Liver (tissue), 9 donors: ENCODE data around the gene YKT6. TPM values are rescaled to one million over a fixed set of nuclear protein-coding genes. Genes with fewer than 3 reads are reported as not detected.
"Not testable (repeated sequence)": the region's sequence is repeated elsewhere in the genome, so short reads cannot be mapped to it uniquely, and the experiment has no call there.

Experiments used
- DNase-seq: peaks from one replicate; pipeline ENCODE4 v3.0.0-alpha.2; 2017; ENCODE audit warnings: low spot score
- H3K27ac ChIP-seq, 2 donors: one replicate each; pipeline ENCODE4 v1.7.0; 2013; ENCODE audit warnings: inconsistent platforms in 2 of 2, low read length in 2 of 2, control low read depth in 1 of 2, low read depth in 1 of 2, mild to moderate bottlenecking in 1 of 2
- H3K27me3 ChIP-seq, 4 donors: one replicate each; pipeline versions ENCODE4 v1.6.1 to v1.7.0; 2013; ENCODE audit warnings: low read length in 3 of 4, inconsistent platforms in 1 of 4, mild to moderate bottlenecking in 1 of 4, moderate library complexity in 1 of 4; ENCODE audit not compliant: control insufficient read depth in 4 of 4, insufficient read depth in 4 of 4
- H3K36me3 ChIP-seq, 4 donors: one replicate each; pipeline versions ENCODE4 v1.6.1 to v1.7.0; 2013; ENCODE audit warnings: low read length in 3 of 4, mild to moderate bottlenecking in 3 of 4, low read depth in 1 of 4, moderate library complexity in 1 of 4; ENCODE audit not compliant: control insufficient read depth in 4 of 4, insufficient read depth in 3 of 4
- H3K4me1 ChIP-seq, 4 donors: one replicate each; pipeline versions ENCODE4 v1.6.1 to v1.7.0; 2013; ENCODE audit warnings: low read length in 3 of 4, mild to moderate bottlenecking in 3 of 4, moderate library complexity in 1 of 4; ENCODE audit not compliant: control insufficient read depth in 4 of 4, insufficient read depth in 4 of 4
- H3K4me3 ChIP-seq, 3 donors: one replicate each; pipeline versions ENCODE4 v1.6.1 to v1.7.0; 2013; ENCODE audit warnings: low read length in 3 of 3, control low read depth in 1 of 3, low read depth in 1 of 3, mild to moderate bottlenecking in 1 of 3
- H3K9ac ChIP-seq, 2 donors: one replicate each; pipeline ENCODE4 v1.7.0; 2013; ENCODE audit warnings: low read length in 2 of 2, mild to moderate bottlenecking in 2 of 2, moderate library complexity in 2 of 2, control low read depth in 1 of 2, low read depth in 1 of 2
- H3K9me3 ChIP-seq, 4 donors: one replicate each; pipeline versions ENCODE4 v1.6.1 to v1.7.0; 2013; ENCODE audit warnings: low read length in 3 of 4; ENCODE audit not compliant: control insufficient read depth in 4 of 4
- EGR1 ChIP-seq, 2 donors: IDR thresholded peaks; 2 replicates each; pipeline ENCODE4 v1.6.1; 2016 to 2018; ENCODE audit warnings: antibody characterized with exemption in 2 of 2, low read depth in 2 of 2
- FOXA1 ChIP-seq: IDR thresholded peaks from 2 replicates; pipeline ENCODE4 v1.6.1; 2016; ENCODE audit warnings: antibody characterized with exemption
- FOXA2 ChIP-seq: IDR thresholded peaks from 2 replicates; pipeline ENCODE4 v1.6.1; 2016; ENCODE audit warnings: antibody characterized with exemption
- GABPA ChIP-seq, 2 donors: IDR thresholded peaks in 1 of 2; conservative IDR thresholded peaks in 1 of 2; 2 replicates each; pipeline ENCODE4 v1.6.1; 2016; ENCODE audit warnings: antibody characterized with exemption in 2 of 2, mild to moderate bottlenecking in 1 of 2, moderate library complexity in 1 of 2
- HNF4A ChIP-seq, 2 donors: conservative IDR thresholded peaks; 2 replicates each; pipeline ENCODE4 v1.6.1; 2016; ENCODE audit warnings: antibody characterized with exemption in 2 of 2, mild to moderate bottlenecking in 2 of 2
- HNF4G ChIP-seq: IDR thresholded peaks from 2 replicates; pipeline ENCODE4 v1.6.1; 2016; ENCODE audit warnings: antibody characterized with exemption
- JUND ChIP-seq, 2 donors: IDR thresholded peaks; 2 replicates each; pipeline ENCODE4 v1.6.1; 2016; ENCODE audit warnings: antibody characterized with exemption in 2 of 2
- NR2F2 ChIP-seq: IDR thresholded peaks from 2 replicates; pipeline ENCODE4 v1.6.1; 2016; ENCODE audit warnings: antibody characterized with exemption
- RAD21 ChIP-seq, 2 donors: IDR thresholded peaks; 2 replicates each; pipeline ENCODE4 v1.6.1; 2016; ENCODE audit warnings: antibody characterized with exemption in 2 of 2, mild to moderate bottlenecking in 2 of 2
- RXRA ChIP-seq, 2 donors: IDR thresholded peaks; 2 replicates each; pipeline ENCODE4 v1.6.1; 2017 to 2018; ENCODE audit warnings: antibody characterized with exemption in 2 of 2, mild to moderate bottlenecking in 1 of 2
- SP1 ChIP-seq: IDR thresholded peaks from 2 replicates; pipeline ENCODE4 v1.6.1; 2018; ENCODE audit warnings: antibody characterized with exemption, mild to moderate bottlenecking
- TAF1 ChIP-seq: conservative IDR thresholded peaks from 2 replicates; pipeline ENCODE4 v1.6.1; 2016; ENCODE audit warnings: antibody characterized with exemption, mild to moderate bottlenecking
- YY1 ChIP-seq: IDR thresholded peaks from 2 replicates; pipeline ENCODE4 v1.6.1; 2016; ENCODE audit warnings: antibody characterized with exemption, mild to moderate bottlenecking
- WGBS: extraction: QIAGEN DNeasy Blood & Tissue Kit; methylation state at CpG from one replicate; pipeline ENCODE4 v1.1.7; 2013; 5-methylcytosine and 5-hydroxymethylcytosine counted together
- polyA plus RNA-seq, 2 donors: library from polyadenylated mRNA; stranded (reverse) in 1 of 2; unstranded in 1 of 2; fragments of 200-250 nt in 1 of 2; fragments of >200 nt in 1 of 2; fragmentation: Nextera tagmentation in 1 of 2; extraction: Ambion mirVana in 1 of 2; gene quantifications; one replicate each; pipeline versions ENCODE4 v1.2.1 to v1.2.3, GENCODE V29; 2013 to 2015
- total RNA-seq, 2 donors: library from RNA; depleted of rRNA; stranded (reverse); fragments of >200 nt; gene quantifications; one replicate each; pipeline ENCODE4 v1.2.3, GENCODE V29; 2014
- TF ChIP-seq, protein P1 (sequence below): fragments of 150-350 bp; IDR thresholded peaks from 2 replicates; pipeline ENCODE4 v1.5.1; 2017; ENCODE audit warnings: improper control_type of control experiment, low read depth, low read length; ENCODE audit not compliant: missing input control
- TF ChIP-seq, protein P2 (sequence below): IDR thresholded peaks from 2 replicates; pipeline ENCODE4 v1.6.1; 2016; ENCODE audit warnings: antibody characterized with exemption, mild to moderate bottlenecking
- TF ChIP-seq, protein P3 (sequence below): IDR thresholded peaks from 2 replicates; pipeline ENCODE4 v1.6.1; 2016; ENCODE audit warnings: antibody characterized with exemption
- TF ChIP-seq, protein P4 (sequence below): IDR thresholded peaks from 2 replicates; pipeline ENCODE4 v1.6.1; 2016; ENCODE audit warnings: antibody characterized with exemption
- TF ChIP-seq, protein P5 (sequence below): IDR thresholded peaks from 2 replicates; pipeline ENCODE4 v1.6.1; 2016; ENCODE audit warnings: antibody characterized with exemption
- donor health status: healthy.
- donor health status: healthy.
- donor health status: healthy.
- donor health status: healthy.
- donor health status: healthy.

The YKT6 gene
- total and polyA plus RNA-seq, 4 donors, result 8.1 to 22.0 (median 21.0) TPM

DNA sequence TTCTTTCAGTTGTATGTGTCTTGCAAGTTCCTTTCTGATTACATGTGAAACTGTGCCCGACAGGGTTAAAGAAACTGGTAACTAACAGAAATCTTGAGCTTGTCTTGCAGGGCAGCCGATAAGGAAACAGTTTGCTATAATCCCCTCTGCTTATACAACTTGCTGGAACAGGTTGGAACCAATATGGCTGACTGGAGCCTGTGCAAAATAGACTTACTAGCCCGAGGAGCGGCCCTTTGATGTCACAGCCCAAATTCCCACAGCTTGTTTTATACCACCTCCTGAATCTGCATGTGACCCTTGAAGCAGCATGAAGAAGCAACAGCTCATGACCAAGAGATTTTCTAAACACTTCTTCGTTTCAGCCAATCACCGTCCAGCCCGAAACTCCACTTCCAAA lies 3.3 kb upstream of the YKT6 start:
- no peaks in the 10 kb centered on the region for H3K9me3 ChIP-seq
- H3K4me3 ChIP-seq, result no peak overlapping the region
- H3K27me3 ChIP-seq, result no peaks in the 10 kb centered on the region
- no peaks in the 10 kb centered on the region for H3K36me3 ChIP-seq
- no peak overlapping the region for H3K9ac ChIP-seq
- no peak overlapping the region for H3K27ac ChIP-seq
- DNase-seq, result no peak
- TF ChIP-seq, protein P1, sequence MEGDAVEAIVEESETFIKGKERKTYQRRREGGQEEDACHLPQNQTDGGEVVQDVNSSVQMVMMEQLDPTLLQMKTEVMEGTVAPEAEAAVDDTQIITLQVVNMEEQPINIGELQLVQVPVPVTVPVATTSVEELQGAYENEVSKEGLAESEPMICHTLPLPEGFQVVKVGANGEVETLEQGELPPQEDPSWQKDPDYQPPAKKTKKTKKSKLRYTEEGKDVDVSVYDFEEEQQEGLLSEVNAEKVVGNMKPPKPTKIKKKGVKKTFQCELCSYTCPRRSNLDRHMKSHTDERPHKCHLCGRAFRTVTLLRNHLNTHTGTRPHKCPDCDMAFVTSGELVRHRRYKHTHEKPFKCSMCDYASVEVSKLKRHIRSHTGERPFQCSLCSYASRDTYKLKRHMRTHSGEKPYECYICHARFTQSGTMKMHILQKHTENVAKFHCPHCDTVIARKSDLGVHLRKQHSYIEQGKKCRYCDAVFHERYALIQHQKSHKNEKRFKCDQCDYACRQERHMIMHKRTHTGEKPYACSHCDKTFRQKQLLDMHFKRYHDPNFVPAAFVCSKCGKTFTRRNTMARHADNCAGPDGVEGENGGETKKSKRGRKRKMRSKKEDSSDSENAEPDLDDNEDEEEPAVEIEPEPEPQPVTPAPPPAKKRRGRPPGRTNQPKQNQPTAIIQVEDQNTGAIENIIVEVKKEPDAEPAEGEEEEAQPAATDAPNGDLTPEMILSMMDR, result no peak
- TF ChIP-seq EGR1 (IDR thresholded peaks at IDR 0.05; ENCODE audit: low read depth in 2 of 2), result no peak
- TF ChIP-seq, protein P2, sequence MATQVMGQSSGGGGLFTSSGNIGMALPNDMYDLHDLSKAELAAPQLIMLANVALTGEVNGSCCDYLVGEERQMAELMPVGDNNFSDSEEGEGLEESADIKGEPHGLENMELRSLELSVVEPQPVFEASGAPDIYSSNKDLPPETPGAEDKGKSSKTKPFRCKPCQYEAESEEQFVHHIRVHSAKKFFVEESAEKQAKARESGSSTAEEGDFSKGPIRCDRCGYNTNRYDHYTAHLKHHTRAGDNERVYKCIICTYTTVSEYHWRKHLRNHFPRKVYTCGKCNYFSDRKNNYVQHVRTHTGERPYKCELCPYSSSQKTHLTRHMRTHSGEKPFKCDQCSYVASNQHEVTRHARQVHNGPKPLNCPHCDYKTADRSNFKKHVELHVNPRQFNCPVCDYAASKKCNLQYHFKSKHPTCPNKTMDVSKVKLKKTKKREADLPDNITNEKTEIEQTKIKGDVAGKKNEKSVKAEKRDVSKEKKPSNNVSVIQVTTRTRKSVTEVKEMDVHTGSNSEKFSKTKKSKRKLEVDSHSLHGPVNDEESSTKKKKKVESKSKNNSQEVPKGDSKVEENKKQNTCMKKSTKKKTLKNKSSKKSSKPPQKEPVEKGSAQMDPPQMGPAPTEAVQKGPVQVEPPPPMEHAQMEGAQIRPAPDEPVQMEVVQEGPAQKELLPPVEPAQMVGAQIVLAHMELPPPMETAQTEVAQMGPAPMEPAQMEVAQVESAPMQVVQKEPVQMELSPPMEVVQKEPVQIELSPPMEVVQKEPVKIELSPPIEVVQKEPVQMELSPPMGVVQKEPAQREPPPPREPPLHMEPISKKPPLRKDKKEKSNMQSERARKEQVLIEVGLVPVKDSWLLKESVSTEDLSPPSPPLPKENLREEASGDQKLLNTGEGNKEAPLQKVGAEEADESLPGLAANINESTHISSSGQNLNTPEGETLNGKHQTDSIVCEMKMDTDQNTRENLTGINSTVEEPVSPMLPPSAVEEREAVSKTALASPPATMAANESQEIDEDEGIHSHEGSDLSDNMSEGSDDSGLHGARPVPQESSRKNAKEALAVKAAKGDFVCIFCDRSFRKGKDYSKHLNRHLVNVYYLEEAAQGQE, result no peak
- TF ChIP-seq FOXA2, result no peak
- no peak for TF ChIP-seq RXRA (IDR thresholded peaks at IDR 0.05)
- TF ChIP-seq NR2F2, result no peak
- no peak for TF ChIP-seq FOXA1
- TF ChIP-seq, protein P3, sequence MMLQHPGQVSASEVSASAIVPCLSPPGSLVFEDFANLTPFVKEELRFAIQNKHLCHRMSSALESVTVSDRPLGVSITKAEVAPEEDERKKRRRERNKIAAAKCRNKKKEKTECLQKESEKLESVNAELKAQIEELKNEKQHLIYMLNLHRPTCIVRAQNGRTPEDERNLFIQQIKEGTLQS, result no peak
- no peak for TF ChIP-seq TAF1
- no peak for TF ChIP-seq RAD21 (IDR thresholded peaks at IDR 0.05)
- TF ChIP-seq, protein P4, sequence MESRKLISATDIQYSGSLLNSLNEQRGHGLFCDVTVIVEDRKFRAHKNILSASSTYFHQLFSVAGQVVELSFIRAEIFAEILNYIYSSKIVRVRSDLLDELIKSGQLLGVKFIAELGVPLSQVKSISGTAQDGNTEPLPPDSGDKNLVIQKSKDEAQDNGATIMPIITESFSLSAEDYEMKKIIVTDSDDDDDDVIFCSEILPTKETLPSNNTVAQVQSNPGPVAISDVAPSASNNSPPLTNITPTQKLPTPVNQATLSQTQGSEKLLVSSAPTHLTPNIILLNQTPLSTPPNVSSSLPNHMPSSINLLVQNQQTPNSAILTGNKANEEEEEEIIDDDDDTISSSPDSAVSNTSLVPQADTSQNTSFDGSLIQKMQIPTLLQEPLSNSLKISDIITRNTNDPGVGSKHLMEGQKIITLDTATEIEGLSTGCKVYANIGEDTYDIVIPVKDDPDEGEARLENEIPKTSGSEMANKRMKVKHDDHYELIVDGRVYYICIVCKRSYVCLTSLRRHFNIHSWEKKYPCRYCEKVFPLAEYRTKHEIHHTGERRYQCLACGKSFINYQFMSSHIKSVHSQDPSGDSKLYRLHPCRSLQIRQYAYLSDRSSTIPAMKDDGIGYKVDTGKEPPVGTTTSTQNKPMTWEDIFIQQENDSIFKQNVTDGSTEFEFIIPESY, result no peak
- TF ChIP-seq JUND (IDR thresholded peaks at IDR 0.05), result no peak
- TF ChIP-seq HNF4A (conservative IDR thresholded peaks at IDR 0.05), result no peak
- TF ChIP-seq GABPA (IDR thresholded peaks at IDR 0.05 in 1 of 2, conservative IDR thresholded peaks at IDR 0.05 in 1 of 2), result no peak
- no peak for TF ChIP-seq SP1
- TF ChIP-seq, protein P5, sequence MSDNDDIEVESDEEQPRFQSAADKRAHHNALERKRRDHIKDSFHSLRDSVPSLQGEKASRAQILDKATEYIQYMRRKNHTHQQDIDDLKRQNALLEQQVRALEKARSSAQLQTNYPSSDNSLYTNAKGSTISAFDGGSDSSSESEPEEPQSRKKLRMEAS, result no peak
- TF ChIP-seq HNF4G, result no peak
- no peak for TF ChIP-seq YY1
- 84% methylated on average over 7 of the region's 7 CpGs for WGBS
- peaks cover 0 to 16% (median 12%) of the 10 kb centered on the region in 4 donors for H3K4me1 ChIP-seq

DNA sequence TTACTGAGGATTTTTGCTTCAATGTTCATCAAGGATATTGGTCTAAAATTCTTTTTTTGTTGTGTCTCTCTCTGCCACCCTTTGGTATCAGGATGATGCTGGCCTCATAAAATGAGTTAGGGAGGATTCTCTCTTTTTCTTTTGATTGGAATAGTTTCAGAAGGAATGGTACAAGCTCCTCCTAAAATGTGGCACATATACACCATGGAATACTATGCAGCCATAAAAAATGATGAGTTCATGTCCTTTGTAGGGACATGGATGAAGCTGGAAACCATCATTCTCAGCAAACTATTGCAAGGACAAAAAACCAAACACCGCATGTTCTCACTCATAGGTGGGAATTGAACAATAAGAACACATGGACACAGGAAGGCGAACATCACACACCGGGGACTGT lies 615 bp upstream of the YKT6 start:
- not testable (repeated sequence) for H3K27ac ChIP-seq, DNase-seq, H3K36me3 ChIP-seq, H3K9me3 ChIP-seq, H3K27me3 ChIP-seq, H3K9ac ChIP-seq, H3K4me3 ChIP-seq
- H3K4me1 ChIP-seq, result peaks cover 0 to 21% (median 17%) of the 10 kb centered on the region in 4 donors
- no CpG with 5 or more reads among the region's 3 CpGs for WGBS
